GM20431 (cell line): ENCODE data around the gene TCF3.

Source experiments
- in situ Hi-C: fragments of 300-500 bp; cut with MseI, MboI; formaldehyde crosslinking; loops from one replicate; pipeline ENCODE4 v1.15.0; 2020; ENCODE audit warnings: low sequenced_read_pairs; ENCODE audit not compliant: unreplicated experiment

The TCF3 gene

DNA sequence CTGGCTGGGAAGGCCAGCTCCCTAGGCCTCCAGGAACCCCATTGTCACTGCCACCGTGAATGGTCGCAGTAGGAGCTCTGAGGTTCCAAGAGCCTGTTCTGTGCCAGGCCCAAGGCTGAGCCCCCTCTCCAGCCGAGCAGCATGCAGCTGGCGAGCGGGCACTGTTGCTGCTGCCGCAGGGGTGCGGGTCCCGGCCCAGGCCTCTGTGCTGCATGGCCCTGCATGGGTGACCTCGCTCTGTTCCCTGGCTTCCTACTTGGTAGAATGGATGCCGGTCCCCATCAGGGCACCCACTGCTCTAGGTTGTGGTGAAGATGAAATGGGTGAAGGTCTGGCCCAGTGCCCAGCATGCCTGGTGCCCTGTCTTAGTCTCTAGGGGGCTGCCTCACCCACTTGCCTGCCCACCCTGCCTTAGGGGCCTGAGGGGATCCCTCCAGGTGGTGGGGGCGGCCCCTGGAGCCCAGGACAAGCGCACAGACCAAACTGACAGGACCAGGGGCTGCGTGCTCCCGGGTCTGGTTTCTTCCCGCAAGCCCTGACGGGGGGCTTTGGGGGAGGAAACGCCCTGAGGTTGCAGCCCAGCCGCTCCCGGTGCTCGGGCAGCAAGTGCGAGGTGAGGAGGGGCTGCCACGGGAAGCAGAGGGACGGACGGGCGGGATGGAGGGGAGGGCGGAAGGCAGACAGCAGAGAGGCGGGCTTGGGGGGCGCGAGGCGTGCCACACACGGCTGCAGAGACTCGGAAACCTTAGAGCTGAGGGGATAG, 38.4 kb downstream of the TCF3 start:
- in situ Hi-C loops = no loop called here

DNA sequence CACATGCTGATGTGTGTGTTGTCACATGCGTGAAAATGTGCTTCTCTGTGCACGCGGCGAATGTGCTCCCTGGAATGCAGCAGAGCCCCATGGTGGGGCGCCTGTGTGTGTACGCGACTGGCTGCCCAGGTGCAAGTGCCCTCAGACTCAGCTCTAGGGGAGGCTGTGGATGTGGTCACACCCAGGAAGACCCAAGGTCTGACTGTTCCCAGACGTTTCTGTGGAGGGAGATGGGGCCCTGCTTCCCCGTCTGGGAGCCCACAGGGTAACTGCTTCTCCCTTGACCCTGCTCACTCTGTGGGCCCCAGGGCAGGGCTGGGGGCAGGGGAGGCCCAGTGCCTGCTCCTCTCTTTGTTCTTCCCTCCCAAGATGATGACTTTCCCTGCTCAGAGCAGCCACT, 39.3 kb downstream of the TCF3 start:
- in situ Hi-C loops = no loop called here

DNA sequence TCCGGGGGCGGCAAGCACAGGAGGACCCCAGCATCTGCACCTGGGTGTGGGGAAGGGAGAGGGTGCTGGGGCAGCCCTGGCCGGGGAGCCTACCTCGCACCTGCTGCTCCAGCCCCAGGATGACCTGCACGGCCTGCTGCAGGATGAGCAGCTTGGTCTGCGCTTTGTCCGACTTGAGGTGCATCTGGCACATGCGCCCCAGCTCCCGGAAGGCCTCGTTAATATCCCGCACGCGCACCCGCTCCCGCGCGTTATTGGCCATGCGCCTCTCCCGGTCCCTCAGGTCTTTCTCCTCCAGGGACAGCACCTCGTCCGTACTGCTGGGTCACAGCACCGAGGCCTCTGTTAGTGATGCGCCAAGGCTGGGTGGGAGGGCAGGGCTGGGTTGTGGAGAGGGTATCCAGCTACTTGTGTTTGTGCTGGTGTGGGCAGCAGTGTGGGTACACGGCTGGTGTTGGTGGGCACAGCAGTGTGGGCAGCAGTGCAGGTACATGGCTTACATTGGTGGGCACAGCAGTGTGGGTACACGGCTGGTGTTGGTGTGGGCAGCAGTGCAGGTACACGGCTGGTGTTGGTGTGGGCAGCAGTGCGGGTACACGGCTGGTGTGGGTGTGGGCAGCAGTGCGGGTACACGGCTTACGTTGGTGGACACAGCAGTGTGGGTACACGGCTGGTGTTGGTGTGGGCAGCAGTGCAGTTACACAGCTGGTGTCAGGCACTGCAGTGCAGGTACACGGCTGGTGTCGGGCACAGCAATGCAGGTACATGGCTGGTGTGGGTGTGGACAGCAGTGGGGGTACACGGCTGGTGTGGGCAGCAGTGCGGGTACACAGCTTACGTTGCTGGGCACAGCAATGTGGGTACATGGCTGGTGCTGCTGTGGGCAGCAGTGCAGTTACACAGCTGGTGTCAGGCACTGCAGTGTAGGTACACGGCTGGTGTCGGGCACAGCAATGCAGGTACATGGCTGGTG, 40.0 kb downstream of the TCF3 start:
- in situ Hi-C loops = no loop called here

DNA sequence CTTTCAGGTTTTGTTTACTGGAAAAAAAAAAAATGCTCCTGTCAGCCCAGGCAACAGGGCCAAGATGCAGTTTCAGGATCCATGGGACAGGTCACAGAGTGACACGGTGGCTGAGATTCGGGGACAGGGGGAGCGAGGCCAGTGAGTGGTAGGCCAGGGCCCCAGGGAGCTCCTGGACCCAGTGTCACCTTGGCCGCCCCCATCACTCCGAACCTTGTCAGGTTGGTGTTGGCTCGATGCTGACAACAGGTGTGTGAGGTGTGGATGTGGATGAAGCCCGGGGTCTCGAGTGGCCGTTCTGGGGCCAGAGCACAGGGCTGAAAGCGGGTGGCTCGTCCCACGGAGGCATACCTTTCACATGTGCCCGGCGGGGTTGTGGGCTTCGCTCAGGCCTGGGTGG, 41.1 kb downstream of the TCF3 start:
- in situ Hi-C loops = no loop called here

DNA sequence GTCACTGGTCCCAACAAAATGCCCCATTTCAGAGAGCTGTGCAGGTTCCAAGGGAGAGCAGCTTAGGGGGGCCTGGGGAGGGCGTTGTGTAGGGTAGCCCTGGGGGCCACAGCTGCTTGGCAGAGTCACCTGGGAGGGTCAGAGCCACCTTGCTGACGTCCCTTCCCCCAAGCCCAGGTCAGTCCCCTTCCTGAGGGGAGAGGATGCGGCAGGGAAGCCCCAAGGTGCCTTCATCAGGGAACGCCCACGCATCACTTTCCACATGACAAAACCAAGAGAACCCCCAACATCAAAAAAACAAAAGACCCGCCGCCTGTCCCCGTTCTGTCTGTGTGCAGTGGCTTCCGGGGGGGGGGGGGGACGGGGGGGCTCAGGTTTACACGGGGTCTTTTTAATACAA, 41.8 kb downstream of the TCF3 start:
- in situ Hi-C loops = no loop called here

DNA sequence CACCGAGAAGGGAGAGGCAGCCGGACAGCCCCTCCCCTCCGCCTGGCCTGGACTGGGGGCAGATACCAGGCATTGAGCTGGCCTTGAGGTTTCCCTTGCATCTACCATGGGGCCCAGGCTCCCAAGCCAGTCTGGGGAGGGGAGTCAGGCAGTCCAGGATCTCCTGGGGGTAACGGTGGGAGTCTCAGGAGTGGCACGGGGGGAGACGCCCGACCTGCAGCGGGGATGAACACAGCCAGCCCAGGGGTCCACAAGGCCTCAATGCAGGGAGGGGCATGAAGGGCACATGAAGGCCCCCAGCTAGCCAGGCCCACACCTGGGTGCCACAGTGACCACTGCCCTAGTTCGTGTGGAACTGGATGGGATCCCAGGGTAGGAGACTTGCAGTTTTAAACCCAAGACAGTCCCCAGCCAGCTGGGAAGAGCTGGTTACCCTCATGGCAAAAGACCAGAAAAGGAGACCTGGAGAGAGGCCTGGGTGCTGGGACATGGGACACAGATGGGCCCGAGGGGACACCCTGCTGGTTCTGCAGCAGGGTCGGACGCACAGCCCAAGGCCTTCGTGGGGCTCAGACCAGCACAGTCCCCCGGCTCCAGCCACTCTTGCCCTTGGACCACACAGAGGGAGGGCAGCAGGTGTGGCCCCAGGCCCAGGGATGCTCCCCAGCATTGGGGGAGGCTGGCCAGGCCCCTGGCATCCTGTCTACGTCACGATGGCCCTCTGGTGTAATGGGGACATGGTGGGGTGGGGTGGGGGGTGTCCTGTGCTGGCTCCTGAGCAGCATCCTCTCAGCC, 42.5 kb downstream of the TCF3 start:
- in situ Hi-C loops = no loop called here

DNA sequence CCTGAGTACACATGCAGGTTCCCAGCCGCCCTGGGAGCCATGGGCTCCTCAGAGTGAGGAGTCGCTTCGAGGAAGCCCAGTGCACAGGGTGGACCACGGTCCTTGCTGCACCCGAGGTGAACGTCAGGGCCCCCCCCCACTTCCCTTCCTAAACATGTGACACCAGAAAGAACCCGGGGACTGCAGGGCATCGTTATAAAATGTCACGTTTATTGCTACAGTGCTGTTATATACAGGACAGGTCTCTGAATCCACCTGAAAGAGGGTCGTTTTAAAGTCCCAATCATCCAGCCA, 43.4 kb downstream of the TCF3 start:
- in situ Hi-C loops = no loop called here

DNA sequence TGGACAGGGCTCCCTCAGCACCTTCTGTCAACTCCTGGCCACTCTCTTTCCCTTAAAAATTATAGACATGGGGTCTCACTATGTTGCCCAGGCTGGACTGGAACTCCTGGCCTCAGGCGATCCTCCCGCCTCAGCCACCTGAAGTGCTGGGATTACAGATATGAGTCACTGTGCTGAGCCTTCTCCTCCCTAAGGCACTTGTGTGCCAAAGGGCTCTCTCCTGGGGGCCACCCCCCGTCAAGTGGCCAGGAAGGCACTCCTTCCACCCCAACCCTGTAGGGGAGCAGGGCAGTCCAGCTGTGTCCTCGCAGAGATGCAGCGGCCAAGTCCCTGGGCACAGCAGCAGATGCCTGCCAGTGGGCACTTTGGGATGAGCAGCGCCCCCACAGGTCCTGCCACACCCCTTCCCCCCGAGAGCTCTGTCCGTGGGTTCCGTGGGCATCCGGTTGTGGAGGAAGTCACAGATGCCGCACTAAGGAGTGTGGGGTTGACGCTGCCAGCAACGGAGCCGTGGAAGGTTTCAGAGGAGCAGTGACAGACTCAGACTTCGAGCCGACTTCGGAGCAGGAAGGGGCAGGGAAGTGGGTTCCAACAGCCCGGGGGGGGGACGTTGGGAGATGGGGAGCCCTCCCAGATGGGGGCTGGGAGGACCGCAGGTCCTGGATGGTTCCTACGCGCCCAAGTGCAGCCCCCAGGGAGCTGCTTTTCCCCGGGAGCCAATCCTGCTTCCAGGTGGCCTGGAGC, 43.9 kb downstream of the TCF3 start:
- in situ Hi-C loops = no loop called here

DNA sequence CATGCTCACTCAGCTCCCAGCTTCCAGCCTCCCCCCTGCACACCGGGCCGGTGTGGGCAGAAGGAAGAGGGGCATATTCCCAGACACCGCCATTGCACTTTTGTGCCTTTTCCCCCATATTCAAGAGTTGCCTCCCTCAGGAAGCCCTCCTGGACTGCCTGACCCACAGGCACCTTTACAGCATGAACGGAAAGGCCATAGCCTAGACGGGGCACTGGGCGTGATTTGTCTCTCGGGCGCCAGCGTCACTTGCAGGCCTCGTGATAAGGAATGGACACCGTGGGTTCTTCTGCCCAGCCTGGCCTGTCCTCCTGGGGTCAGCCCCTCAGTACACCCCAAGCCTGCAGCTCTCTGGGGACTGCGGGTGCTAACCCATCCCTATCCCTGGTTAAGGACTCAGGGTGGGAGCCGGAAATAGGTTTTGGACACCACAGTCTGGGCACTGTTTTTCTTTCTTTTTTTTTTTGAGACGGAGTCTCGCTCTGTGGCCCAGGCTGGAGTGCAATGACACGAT, 46.2 kb downstream of the TCF3 start:
- in situ Hi-C loops = no loop called here

DNA sequence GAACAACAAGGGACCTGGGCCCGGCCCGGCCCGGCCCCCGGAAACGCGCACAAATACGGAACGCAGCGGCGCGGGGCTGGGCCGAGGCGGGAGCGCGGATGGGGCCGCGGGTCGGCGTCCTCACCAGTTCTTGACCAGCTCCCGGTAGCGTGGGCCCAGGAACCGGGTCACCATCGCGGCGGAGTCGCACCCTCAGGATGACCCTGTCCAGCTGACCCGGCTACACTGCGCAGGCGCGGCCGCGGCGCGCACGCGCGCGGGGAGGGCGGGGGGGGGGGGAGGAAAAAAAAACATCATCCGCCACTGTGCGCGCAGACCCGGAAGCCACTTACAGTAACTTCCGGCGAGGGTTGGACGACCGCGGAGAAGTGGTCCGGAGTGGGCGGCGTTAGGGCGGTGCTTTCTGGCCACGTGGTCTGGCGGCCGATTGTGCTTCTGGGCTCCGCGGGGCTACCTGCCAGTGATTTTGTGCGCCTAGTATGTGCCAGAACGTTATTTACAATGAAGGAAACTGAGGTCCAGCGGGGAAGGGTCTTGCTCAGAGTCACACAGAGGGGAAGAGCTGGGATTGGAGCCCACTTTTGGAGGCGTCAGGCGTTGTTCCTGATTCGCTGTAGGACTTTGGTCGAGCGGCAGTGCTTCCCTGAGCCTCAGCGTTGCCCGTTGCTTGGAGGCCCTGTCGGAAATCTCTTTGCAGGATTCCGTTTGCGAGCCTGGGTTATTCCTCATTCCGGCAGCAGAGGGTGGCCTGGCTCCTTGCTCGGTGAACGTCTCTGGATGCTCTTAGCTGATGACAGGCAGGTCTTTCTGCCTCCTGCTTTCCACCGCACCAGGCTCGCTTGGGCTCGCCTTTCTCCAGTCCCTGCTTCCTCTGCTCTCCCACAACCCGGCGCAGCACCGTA, 46.9 kb downstream of the TCF3 start, which contains the start of gene UQCR11:
Gene UQCR11 (minus strand): TSS at position 227 of the 902 bp plus-strand sequence. CDS start 53 bp downstream, at position 174.
- in situ Hi-C loops = no loop called here

DNA sequence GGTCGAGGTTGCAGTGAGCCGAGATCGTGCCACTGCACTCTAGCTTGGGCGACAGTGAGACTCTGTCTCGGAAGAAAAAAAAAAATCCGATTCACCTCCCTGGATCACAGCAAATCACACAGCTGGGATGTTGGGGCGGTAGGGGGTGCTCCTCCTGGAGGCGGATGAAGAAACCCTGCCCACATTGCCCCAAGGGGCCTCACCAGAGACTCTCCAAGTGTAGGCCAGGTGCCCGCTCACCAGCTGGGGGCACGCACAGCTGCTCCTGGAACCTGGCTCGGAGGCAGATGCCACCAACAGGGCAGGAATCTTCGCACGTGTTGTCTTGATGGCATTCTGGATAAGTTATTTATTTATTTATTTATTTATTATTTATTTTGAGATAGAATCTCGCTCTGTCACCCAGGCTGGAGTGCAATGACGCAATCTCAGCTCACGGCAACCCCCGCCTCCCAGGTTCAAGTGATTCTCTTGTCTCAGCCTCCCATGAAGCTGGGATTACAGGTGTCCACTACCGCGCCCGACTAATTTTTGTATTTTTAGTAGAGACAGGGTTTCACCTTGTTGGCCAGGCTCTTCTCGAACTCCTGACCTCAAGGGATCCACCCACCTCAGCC, 50.2 kb downstream of the TCF3 start:
- in situ Hi-C loops = no loop called here

DNA sequence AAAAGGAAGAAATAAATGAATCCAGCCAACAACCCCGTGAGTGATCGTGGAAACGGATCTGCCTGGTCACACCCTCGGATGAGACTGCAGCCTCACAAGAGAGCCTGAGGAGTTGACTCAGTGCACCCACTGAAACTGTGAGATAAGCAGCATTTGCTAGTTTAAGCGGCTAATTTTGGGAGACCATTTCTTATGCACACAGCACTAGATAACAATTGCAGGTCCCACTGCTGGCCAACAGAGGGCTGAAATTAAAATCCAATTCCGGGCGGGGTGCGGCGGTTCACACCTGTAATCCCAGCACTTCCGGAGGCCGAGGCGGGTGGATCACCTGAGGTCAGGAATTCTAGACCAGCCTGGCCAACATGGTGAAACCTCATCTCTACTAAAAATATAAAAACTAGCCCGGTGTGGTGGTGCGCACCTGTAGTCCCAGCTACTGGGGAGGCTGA, 50.8 kb downstream of the TCF3 start:
- in situ Hi-C loops = no loop called here

DNA sequence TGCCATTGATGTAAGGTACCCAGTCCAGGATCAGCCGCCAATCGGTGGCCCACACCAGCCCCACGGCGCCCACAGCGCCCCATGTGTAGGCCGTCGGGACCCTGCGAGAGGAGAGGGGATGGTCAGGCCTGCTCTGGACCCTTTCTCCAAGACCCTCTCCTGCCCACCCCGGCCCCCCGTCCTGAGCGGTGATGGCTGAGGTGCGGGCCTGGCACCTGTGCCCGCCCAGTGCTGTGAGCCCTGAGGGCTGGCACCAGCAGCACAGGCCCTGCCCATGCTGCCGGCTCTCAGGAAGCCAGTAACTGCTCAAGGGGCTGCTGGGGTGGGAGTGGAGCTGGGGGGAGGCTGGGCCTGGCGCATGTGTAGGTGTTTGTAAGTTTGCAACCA, 53.0 kb downstream of the TCF3 start:
- in situ Hi-C loops = no loop called here

DNA sequence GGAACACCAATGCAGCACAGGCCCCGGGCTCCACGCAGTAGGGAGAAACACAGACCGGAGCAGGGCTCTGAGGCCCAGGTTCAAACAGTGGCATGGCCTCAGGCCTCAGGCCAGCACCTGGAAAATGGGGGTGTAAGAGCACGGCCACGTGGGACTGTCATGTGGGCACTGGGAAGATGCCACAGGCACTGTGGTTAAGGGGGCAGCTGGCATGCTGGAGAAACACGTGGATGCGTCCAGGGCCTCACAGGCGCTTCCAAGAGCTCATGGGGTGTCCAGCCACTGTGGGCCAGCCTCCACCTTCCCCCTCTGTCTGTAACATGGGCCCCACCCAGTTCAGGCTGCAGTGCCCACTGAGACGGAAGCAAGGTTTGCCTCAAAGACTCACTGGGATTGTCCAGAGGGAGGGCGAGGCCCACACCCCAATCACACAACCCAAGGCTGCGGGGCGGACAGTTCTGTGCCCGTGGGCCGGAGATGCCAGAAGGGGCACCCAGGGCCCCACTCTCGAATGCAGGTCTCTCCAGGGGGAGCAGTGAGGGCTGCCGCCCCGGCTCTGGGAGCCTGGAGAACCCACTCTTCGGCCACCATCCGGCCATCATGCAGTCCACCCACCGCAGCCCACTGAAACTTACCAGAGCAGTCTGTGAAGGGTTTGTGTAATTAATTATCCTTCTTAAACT, 53.5 kb downstream of the TCF3 start:
- in situ Hi-C loops = no loop called here

DNA sequence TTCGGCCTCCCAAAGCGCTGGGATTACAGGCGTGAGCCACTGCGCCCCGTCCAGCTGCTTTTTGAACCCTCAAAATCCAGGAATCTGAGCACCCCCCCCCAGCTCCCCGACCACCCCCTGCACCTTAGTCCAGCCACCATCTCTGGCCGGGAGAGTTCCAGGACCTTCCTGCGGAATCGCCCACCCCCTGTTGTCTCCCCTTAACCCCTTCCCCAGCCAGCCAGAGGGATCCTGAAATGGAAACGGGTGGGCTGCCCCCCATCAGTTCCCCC, 59.0 kb downstream of the TCF3 start:
- in situ Hi-C loops = no loop called here

DNA sequence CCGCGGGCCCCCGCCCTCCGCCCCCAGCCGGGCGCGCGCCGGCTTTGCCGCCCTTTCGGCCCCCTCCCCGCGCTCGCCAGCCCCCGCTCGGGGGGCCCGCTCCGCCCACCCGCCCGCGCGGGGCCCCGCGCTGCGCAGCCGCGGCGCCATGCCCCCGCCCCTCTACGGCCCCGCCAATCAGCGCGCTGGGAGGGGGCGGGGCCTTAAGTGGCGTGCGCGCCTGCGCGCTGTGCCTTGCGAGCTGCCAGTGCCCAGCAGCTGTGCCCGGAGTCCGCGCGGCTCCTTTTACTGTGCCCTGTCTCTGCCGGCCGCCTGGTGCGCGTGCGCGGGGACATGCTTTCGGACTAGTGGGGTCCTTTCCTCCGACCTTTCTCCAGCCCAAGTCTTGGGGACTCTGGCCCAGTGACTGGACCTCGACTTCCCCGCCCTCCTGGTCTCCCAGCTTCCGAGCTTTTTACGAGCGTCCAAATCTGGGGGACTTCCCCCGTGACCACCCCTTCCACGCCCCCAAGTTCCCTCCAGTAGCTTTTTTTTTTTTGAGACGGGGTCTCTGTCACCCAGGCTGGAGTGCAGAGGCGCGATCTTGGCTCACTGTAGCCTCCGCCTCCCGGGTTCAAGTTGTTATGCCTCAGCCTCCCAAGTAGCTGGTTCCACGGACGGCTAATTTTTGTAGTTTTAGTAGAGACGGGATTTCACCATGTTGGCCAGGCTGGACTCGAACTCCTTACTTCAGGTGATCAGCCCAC, 59.5 kb downstream of the TCF3 start, which contains the start of gene MBD3:
Gene MBD3 (minus strand): TSS at position 111 of the 746 bp plus-strand sequence. CDS start 234 bp downstream, outside the sequence.
- in situ Hi-C loops = no loop called here
